ENCODE data around the gene UACA. TPM values are rescaled to one million over a fixed set of nuclear protein-coding genes. Genes with fewer than 3 reads are reported as not detected.

Gene UACA
- total RNA-seq, 1 experiment from 2014 or later, result 38.0 TPM

DNA sequence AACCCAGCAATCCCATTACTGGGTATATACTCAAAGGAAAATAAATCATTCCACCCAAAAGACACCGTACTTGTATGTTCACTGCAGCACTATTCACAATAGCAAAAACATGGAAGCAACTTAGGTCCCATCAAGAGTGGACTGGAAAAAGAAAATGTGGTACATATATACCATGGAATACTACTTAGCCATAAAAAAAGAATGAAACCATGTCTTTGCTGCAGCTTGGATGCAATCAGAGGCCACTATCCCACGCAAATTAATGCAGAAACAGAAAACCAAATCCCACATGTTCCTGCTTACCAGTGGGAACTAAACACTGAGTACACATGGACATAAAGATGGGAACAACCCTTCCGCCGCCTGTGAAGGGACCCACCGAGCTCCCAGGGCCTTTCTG, 34.2 kb downstream of the UACA start:
- Histone ChIP-seq H3K4me1 (ENCODE audit: insufficient read depth, low read length) (no peaks in the 10 kb centered on the region), H4K91ac (ENCODE audit: insufficient read length, low read depth, low read length) (no peak overlapping the region), H2BK120ac (ENCODE audit: low read depth, low read length, poor library complexity, severe bottlenecking) (no peak overlapping the region), H3K27me3 (ENCODE audit: insufficient read depth, low read length) (no peaks in the 10 kb centered on the region), H3K9me3 (ENCODE audit: control insufficient read depth, low read depth, low read length) (no peaks in the 10 kb centered on the region), H4K5ac (ENCODE audit: insufficient read length, low read depth, low read length) (no peak overlapping the region), H2BK5ac (ENCODE audit: insufficient read length, low read length) (no peak overlapping the region), H3K18ac (ENCODE audit: insufficient read length, low read depth, low read length) (no peak overlapping the region), H3K4me2 (ENCODE audit: insufficient read depth, insufficient read length, low read length) (no peak overlapping the region), H3K4ac (ENCODE audit: low read depth, low read length) (no peak overlapping the region), H4K8ac (replicated peaks; ENCODE audit: insufficient read length, low read depth, low read length) (no peak overlapping the region), H3K79me1 (ENCODE audit: insufficient read depth, low read depth, low read length, poor library complexity, severe bottlenecking) (no peaks in the 10 kb centered on the region), H2BK12ac (ENCODE audit: insufficient read length, low read depth, low read length) (no peak overlapping the region), H4K20me1 (ENCODE audit: control insufficient read depth, insufficient read depth, insufficient read length) (no peaks in the 10 kb centered on the region), H3K23me2 (ENCODE audit: insufficient read length, low read depth, low read length, poor library complexity, severe bottlenecking) (no peaks in the 10 kb centered on the region), H2BK20ac (ENCODE audit: low read depth, low read length, poor library complexity, severe bottlenecking) (no peak overlapping the region), H2AK5ac (ENCODE audit: insufficient read length, low read length) (no peak overlapping the region), H3K56ac (ENCODE audit: insufficient read length, low read depth, low read length) (no peak overlapping the region), H2AFZ (ENCODE audit: low read length) (no peak overlapping the region), H3K79me2 (ENCODE audit: insufficient read depth, low read length) (no peaks in the 10 kb centered on the region), H2BK15ac (ENCODE audit: low read depth, low read length) (no peak overlapping the region), H3K27ac (ENCODE audit: insufficient read length, low read depth, low read length) (no peak overlapping the region), H3T11ph (ENCODE audit: low read length) (no peak overlapping the region), H3K14ac (ENCODE audit: insufficient read depth, low read length) (no peak overlapping the region), H3K23ac (ENCODE audit: insufficient read length, low read depth, low read length) (no peak overlapping the region), H3K9ac (ENCODE audit: extremely low read depth, insufficient read length, low read length) (no peak overlapping the region)
- WGBS (ENCODE audit: extremely low coverage, insufficient read length, low lambda C conversion rate), result no CpG with 5 or more reads among the region's 5 CpGs
- Mint-ChIP-seq H3K27me3 (ENCODE audit: low read depth) (no peaks in the 10 kb centered on the region; the same call in 1 of the 2 replicates), H3K36me3 (ENCODE audit: insufficient read depth in 1 of 3, low read depth in 3 of 3) (no peaks in the 10 kb centered on the region; a peak in 1 of 7 replicates), H3K27ac (no peak overlapping the region), H3K9me3 (no peaks in the 10 kb centered on the region), H3K4me3 (no peak overlapping the region), H3K4me1 (peaks cover 0 to 6% of the 10 kb centered on the region in 2 experiments; a peak in 2 of 4 replicates)
- no peak for DNase-seq
- TF ChIP-seq, protein P1, sequence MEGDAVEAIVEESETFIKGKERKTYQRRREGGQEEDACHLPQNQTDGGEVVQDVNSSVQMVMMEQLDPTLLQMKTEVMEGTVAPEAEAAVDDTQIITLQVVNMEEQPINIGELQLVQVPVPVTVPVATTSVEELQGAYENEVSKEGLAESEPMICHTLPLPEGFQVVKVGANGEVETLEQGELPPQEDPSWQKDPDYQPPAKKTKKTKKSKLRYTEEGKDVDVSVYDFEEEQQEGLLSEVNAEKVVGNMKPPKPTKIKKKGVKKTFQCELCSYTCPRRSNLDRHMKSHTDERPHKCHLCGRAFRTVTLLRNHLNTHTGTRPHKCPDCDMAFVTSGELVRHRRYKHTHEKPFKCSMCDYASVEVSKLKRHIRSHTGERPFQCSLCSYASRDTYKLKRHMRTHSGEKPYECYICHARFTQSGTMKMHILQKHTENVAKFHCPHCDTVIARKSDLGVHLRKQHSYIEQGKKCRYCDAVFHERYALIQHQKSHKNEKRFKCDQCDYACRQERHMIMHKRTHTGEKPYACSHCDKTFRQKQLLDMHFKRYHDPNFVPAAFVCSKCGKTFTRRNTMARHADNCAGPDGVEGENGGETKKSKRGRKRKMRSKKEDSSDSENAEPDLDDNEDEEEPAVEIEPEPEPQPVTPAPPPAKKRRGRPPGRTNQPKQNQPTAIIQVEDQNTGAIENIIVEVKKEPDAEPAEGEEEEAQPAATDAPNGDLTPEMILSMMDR (conservative IDR thresholded peaks at IDR 0.05), result no peak

Data from H9 (cell line).